Mesodermal cell (in vitro differentiated cells): ENCODE data around the gene PNPLA6.
"Not testable (repeated sequence)": the region's sequence is repeated elsewhere in the genome, so short reads cannot be mapped to it uniquely, and the experiment has no call there.

Experiments used
- H3K27ac ChIP-seq: 2 replicates; pipeline ENCODE4 v1.7.0; 2013; ENCODE audit warnings: mild to moderate bottlenecking, low read depth, low read length, moderate library complexity; ENCODE audit not compliant: severe bottlenecking
- H3K36me3 ChIP-seq: 2 replicates; pipeline ENCODE4 v1.7.1; 2013; ENCODE audit warnings: mild to moderate bottlenecking, low read length, moderate library complexity; ENCODE audit not compliant: control insufficient read depth, insufficient read depth
- H3K4me1 ChIP-seq: one replicate; pipeline ENCODE4 v1.7.1; 2013; ENCODE audit warnings: mild to moderate bottlenecking, low read length; ENCODE audit not compliant: insufficient read depth, control insufficient read depth, poor library complexity, severe bottlenecking
- H3K4me3 ChIP-seq: 2 replicates; pipeline ENCODE4 v1.7.0; 2013; ENCODE audit warnings: low read length, control low read depth, mild to moderate bottlenecking; ENCODE audit not compliant: insufficient read depth, poor library complexity, severe bottlenecking; ENCODE audit errors: extremely low read depth
- H3K9me3 ChIP-seq: 2 replicates; pipeline ENCODE4 v1.7.1; 2013; ENCODE audit warnings: mild to moderate bottlenecking, low read length, moderate library complexity; ENCODE audit not compliant: control insufficient read depth
- WGBS, 2 experiments: methylation state at CpG; one replicate each; pipeline ENCODE4 v1.1.5; 2013; ENCODE audit warnings: missing lambda C conversion rate in 2 of 2; ENCODE audit not compliant: insufficient coverage in 2 of 2; 5-methylcytosine and 5-hydroxymethylcytosine counted together

PNPLA6 gene

DNA sequence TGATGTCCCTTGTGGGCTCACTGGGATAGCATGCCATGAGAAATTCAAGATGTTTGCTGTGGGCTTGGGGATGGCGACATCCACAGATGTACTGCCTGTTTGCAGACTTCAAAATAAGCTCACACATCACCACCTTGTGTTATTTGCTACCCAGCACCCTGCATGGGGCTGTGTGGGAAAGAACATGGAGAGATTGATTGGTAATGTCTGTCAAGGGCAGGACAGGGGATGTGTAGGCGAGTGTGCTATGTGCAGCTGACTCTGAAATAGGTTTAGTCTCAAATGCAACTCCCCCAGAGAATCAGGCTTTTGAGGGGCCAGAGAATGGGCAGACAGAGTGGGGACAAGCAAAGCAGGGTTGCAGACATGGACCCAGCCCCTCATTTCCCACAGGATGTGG lies 24.7 kb downstream of the PNPLA6 start:
- Histone ChIP-seq H3K4me1 (no peaks in the 10 kb centered on the region), H3K4me3 (no peak overlapping the region), H3K27ac (no peak overlapping the region), H3K36me3 (peaks cover 53% of the 10 kb centered on the region), H3K9me3 (no peaks in the 10 kb centered on the region)
- 89% methylated on average over 1 of the region's 2 CpGs; no CpG with 5 or more reads in 1 of the 2 experiments for WGBS, 2 experiments

DNA sequence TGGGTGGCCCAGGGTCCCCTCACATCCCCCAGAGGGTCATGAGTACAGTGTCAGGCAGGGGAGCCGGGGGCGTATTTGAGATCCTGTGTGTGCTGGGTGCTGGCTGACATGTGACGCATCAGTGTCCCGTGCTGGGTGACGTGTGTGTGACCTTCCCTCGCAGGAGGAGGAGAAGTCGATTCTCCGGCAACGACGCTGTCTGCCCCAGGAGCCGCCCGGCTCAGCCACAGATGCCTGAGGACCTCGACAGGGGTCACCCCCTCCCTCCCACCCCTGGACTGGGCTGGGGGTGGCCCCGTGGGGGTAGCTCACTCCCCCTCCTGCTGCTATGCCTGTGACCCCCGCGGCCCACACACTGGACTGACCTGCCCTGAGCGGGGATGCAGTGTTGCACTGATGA lies 25.8 kb downstream of the PNPLA6 start:
- Histone ChIP-seq H3K4me3 (no peak overlapping the region), H3K36me3 (peaks cover 43% of the 10 kb centered on the region), H3K27ac (no peak overlapping the region), H3K9me3 (no peaks in the 10 kb centered on the region), H3K4me1 (no peaks in the 10 kb centered on the region)
- WGBS, 2 experiments, result 87 to 93% methylated on average over 9 to 16 of the region's 17 CpGs

DNA sequence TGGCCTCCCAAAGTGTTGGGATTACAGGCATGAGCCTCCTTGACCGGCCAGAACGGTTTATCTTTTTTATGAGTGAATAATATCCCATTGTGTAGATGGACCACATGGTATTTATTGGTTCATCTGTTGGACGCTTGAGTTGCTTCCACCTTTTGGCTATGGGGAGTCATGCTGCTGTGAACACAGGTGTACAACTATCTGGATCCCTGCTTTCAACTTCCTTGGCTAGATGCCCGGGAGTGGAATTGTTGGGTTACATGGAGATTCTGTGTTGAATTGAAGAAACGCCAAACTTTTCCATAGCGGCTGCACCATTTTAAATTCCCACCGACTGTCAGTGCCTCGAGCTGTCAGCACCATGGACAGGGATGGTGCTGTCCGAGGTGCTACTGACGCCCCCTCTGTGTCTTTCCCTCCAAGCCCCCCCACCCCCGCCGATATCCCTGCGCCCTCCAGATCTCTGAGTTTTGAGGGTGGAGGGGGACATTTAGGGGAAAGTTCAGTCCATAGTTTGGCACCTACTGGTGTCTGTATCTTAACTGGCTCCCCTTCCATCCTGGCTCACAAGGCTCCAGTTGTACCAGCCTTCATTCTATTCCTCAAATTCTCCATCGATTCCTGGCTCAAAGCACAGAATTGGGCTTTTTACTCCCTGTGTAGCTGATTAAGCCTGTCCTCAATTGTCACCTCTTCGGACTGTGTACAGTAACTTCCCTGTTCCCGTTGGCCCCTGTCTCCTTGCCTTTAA lies 27.3 kb downstream of the PNPLA6 start:
- no peaks in the 10 kb centered on the region for H3K4me1 ChIP-seq
- 82 to 83% methylated on average over 6 to 8 of the region's 16 CpGs for WGBS, 2 experiments
- peaks cover 28% of the 10 kb centered on the region for H3K36me3 ChIP-seq
- H3K27ac ChIP-seq, result no peak overlapping the region
- H3K4me3 ChIP-seq, result no peak overlapping the region
- no peaks in the 10 kb centered on the region for H3K9me3 ChIP-seq

DNA sequence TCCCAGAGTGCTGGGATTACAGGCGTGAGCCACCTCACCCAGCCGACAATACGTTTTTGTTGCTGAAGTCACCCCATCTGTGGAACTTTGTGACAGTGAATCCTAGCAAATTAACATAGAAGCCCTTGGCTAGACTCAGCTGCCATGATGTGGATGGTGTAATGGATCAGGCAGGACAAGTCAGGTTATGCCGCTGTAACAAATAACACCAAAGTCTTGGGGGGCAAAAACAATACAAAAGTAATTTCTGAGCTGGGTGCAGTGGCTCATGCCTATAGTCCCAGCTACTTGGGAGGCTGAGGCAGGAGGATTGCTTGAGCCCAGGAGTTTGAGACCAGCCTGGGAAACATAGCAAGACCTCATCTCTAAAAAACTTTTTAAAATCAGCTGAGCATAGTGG lies 29.3 kb downstream of the PNPLA6 start:
- H3K4me1 ChIP-seq, result no peaks in the 10 kb centered on the region
- H3K36me3 ChIP-seq, result peaks cover 11% of the 10 kb centered on the region
- no peaks in the 10 kb centered on the region for H3K9me3 ChIP-seq
- no peak overlapping the region for H3K4me3 ChIP-seq
- 87 to 97% methylated on average over 4 of the region's 4 CpGs for WGBS, 2 experiments
- H3K27ac ChIP-seq, result no peak overlapping the region

DNA sequence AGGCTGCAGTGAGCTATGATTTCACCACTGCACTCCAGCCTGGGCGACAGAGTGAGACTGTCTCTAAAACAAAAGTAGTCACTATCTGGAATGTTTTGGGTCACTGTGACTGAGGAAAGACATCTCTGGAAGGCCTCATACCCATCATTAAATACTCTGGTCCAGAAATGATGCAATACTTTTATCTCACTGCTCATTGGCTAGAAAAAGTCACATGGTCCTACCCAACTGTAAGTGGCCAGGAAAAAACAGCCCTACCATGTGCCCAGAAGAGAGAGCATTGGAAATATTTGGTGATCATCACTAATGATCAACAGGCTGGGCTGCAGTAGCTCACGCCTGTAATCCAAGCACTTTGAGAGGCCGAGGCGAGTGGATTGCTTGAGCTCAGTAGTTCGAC lies 29.8 kb downstream of the PNPLA6 start:
- H3K4me1 ChIP-seq, result no peaks in the 10 kb centered on the region
- no peak overlapping the region for H3K27ac ChIP-seq
- peaks cover 8% of the 10 kb centered on the region for H3K36me3 ChIP-seq
- H3K4me3 ChIP-seq, result no peak overlapping the region
- WGBS, 2 experiments, result 88 to 100% methylated on average over 1 to 4 of the region's 5 CpGs
- H3K9me3 ChIP-seq, result no peaks in the 10 kb centered on the region

DNA sequence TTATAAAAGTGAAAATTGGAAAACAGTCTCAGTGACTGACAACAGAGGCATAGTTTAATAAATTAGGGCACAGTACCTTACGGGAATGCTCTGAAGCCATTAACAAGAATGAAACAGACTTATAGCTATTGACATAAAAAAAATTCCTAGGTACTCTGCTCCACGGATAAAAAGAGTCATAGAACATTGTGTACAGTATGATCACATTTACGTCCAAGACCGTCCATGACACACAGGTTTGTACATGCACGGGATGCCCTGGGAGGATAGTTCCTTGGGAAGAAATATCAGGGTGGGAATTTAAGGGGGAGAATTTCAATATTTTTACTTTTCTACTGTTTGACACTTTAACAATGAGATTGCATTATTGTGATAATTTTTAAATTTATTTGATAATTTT lies 35.2 kb downstream of the PNPLA6 start:
- 80 to 91% methylated on average over 2 to 4 of the region's 5 CpGs for WGBS, 2 experiments
- no peaks in the 10 kb centered on the region for H3K4me1 ChIP-seq
- H3K36me3 ChIP-seq, result no peaks in the 10 kb centered on the region
- H3K9me3 ChIP-seq, result no peaks in the 10 kb centered on the region
- H3K27ac ChIP-seq, result no peak overlapping the region
- H3K4me3 ChIP-seq, result no peak overlapping the region

DNA sequence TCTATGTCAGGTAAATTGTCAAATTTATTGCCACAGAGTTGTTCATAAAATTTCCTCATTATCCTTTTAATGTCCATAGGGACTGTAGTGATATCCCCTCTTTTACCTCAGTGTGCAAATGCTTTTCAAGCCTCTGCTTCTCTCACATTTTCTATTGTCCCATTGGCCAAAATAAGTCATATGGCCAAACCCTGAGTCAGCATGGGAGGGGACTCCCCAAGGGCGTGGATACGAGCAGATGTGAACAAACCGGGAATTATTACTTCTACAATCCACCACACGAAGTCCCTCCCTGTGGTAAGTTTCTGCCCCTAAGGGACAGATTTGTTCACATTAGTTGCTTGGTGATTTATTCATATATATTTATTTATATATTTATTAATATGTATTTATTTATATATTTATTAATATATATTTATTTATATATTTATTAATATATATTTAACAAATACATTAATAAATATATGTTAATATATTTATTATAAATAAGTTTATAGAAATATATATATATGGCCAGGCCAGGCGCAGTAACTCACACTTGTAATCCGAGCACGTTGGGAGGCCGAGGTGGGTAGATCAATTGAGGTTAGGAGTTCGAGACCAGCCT lies 40.0 kb downstream of the PNPLA6 start:
- Histone ChIP-seq H3K4me1 (no peaks in the 10 kb centered on the region), H3K27ac (no peak overlapping the region), H3K4me3 (no peak overlapping the region), H3K36me3 (no peaks in the 10 kb centered on the region), H3K9me3 (no peaks in the 10 kb centered on the region)
- 85 to 95% methylated on average over 4 to 5 of the region's 9 CpGs for WGBS, 2 experiments

DNA sequence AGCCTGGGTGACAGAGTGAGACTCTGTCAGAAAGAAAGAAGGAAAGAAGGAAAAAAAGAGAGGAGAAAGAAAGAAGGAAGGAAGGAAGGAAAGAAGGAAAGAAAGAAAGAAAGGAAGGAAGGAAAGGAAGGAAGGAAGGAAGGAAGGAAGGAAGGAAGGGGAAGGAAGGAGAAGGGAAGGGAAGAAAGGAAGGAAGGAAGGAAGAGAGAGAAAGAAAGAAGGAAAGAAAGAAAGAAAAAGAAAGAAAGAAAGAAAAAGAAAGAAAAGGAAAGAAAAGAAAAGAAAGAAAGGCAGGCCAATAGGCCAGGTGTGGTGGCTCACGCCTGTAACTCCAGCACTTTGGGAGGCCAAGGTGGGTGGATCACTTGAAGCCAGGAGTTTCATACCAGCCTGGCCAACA lies 41.9 kb downstream of the PNPLA6 start:
- not testable (repeated sequence) for H3K27ac ChIP-seq, H3K4me3 ChIP-seq, H3K4me1 ChIP-seq, H3K9me3 ChIP-seq, H3K36me3 ChIP-seq
- 75 to 86% methylated on average over 1 of the region's 1 CpG for WGBS, 2 experiments

DNA sequence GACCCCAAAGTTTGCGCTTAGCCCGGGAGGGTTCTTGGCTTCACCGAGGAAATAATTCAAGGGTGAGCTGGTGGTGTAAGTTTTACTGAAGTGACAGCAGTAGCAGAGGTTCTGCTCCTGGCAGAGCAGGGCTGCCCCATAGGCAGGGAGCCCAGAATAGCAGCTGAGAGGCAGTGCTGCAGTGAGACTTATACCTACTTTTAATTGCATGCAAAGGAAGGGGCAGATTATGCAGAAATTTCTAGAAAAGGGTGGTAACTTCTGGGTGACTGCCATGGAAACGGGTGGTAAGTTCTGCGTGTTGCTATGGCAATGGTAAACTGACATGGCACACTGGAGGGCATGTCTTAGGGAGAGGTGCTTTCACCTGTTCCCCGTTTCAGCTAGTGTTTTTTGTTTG lies 42.6 kb downstream of the PNPLA6 start:
- WGBS, 2 experiments, result 61 to 69% methylated on average over 5 to 6 of the region's 6 CpGs
- H3K4me3 ChIP-seq, result no peak overlapping the region
- H3K36me3 ChIP-seq, result no peaks in the 10 kb centered on the region
- no peaks in the 10 kb centered on the region for H3K9me3 ChIP-seq
- no peak overlapping the region for H3K27ac ChIP-seq
- H3K4me1 ChIP-seq, result no peaks in the 10 kb centered on the region

DNA sequence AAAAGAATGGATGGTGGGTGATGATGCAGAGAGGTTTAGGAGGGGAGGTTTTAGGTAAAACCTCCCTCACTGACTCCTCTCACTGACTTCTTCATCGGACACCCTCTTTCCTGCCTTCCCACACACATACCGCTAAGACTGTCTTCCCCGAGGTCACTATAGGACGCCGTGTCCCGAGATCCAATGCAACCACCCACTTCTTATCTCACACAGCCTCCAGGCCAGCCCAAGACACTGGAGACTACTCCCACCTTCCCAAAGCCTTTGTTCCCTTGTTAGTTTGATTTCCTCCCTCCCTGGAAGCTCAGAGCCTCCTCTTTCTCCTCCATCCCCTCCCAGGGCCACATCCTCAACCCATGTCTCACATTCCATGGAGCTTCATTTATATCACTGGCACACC lies 43.7 kb downstream of the PNPLA6 start:
- Histone ChIP-seq H3K4me3 (no peak overlapping the region), H3K4me1 (no peaks in the 10 kb centered on the region), H3K27ac (no peak overlapping the region), H3K36me3 (no peaks in the 10 kb centered on the region), H3K9me3 (no peaks in the 10 kb centered on the region)
- 66 to 74% methylated on average over 6 of the region's 6 CpGs for WGBS, 2 experiments

DNA sequence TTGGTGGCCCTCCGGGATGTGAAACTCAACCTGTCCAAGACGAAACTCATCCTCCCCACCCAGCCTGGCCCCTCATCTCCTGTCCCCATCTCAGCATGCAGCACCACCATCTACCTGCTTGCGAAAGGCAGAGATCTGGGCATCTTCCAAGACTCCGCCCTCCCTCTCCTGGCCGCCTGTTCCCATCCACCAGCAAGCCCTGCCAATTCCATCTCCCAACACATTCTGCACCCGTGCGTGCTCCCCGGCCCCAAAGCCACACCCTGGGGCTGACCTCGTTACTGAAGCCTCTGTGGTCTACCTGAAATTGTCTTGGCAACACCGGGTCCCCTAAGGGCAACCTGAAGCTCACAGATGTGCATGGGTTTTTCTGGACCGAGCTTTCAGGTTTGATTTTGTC lies 46.9 kb downstream of the PNPLA6 start:
- Histone ChIP-seq H3K36me3 (no peaks in the 10 kb centered on the region), H3K27ac (no peak overlapping the region), H3K4me1 (no peaks in the 10 kb centered on the region), H3K4me3 (no peak overlapping the region), H3K9me3 (no peaks in the 10 kb centered on the region)
- 75% methylated on average over 8 to 11 of the region's 11 CpGs for WGBS, 2 experiments
